ENCODE results near the gene ZNF10. TPM values are rescaled to one million over a fixed set of nuclear protein-coding genes. Genes with fewer than 3 reads are reported as not detected.

ZNF10 gene
- 5.6 and 18.4 TPM in 2 replicates for total RNA-seq

GRCh38 chr12:133130038-133130807 is at the start of gene ZNF10, which contains the start of gene ZNF891:
Gene ZNF10, plus strand, starts transcription at chr12:133130627. Its CDS starts 13,866 bp downstream, at chr12:133144493.
Gene ZNF891, minus strand, starts transcription at chr12:133130274. Its CDS starts 8,356 bp downstream, at chr12:133121918.

GRCh38 chr12:133181238-133181959 is 51.0 kb downstream of the ZNF10 start, which contains the start of gene ZNF268:
Gene ZNF268, plus strand, starts transcription at chr12:133181495. Its CDS starts 503 bp downstream, at chr12:133181998.

Other genes starting within 250 kb of the ZNF10 start
- gene CHFR, start 243.0 kb upstream of the ZNF10 start, total RNA-seq = 22.5 and 31.2 TPM in 2 replicates
- 1.8 and 7.9 TPM in 2 replicates for gene ZNF605, start 174.3 kb upstream of the ZNF10 start, total RNA-seq
- 3.4 and 17.8 TPM in 2 replicates for gene ZNF26, start 144.3 kb upstream of the ZNF10 start, total RNA-seq
- 6.2 and 23.1 TPM in 2 replicates for gene ZNF84, start 93.1 kb upstream of the ZNF10 start, total RNA-seq
- gene ZNF140, start 49.7 kb upstream of the ZNF10 start, total RNA-seq = 12.0 and 13.7 TPM in 2 replicates
- gene ZNF891, start 353 bp upstream of the ZNF10 start, total RNA-seq = 0.39 and 1.6 TPM in 2 replicates
- gene ZNF268, start 50.9 kb downstream of the ZNF10 start, total RNA-seq = 9.1 and 35.5 TPM in 2 replicates
- not detected in 2 replicates for gene ANHX, start 105.2 kb downstream of the ZNF10 start, total RNA-seq

All from epithelial cell of alveolus of lung (primary cell).